ENCODE data around the gene FGFR2.

The FGFR2 gene

DNA sequence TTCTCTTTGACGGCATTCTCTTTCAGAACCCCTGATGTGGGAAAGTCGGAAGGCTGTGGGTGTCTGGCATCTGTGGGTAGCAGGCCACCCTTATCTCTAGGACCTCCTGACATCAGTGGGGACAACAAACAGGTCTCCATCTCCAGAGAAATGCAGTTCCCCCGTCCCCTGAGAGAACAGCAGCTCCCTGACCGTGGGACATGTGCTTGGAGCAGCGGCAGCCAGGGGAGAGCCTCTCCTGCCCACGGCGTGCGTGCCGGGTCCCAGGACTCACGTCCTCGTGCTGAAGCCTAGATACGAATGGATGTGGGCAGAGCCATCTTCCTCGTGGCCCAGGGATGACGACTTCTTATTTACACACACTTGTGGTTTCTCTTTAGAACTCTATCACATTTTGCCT is 133.0 kb downstream of the FGFR2 start:
- no peak for DNase-seq (ENCODE audit: low read depth)
- no peak overlapping the region for H3K4me3 ChIP-seq (ENCODE audit: low read depth, low read length)
- TF ChIP-seq, protein P1, sequence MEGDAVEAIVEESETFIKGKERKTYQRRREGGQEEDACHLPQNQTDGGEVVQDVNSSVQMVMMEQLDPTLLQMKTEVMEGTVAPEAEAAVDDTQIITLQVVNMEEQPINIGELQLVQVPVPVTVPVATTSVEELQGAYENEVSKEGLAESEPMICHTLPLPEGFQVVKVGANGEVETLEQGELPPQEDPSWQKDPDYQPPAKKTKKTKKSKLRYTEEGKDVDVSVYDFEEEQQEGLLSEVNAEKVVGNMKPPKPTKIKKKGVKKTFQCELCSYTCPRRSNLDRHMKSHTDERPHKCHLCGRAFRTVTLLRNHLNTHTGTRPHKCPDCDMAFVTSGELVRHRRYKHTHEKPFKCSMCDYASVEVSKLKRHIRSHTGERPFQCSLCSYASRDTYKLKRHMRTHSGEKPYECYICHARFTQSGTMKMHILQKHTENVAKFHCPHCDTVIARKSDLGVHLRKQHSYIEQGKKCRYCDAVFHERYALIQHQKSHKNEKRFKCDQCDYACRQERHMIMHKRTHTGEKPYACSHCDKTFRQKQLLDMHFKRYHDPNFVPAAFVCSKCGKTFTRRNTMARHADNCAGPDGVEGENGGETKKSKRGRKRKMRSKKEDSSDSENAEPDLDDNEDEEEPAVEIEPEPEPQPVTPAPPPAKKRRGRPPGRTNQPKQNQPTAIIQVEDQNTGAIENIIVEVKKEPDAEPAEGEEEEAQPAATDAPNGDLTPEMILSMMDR (IDR thresholded peaks at IDR 0.05; ENCODE audit: low read depth, low read length, missing control alignments) = no peak

DNA sequence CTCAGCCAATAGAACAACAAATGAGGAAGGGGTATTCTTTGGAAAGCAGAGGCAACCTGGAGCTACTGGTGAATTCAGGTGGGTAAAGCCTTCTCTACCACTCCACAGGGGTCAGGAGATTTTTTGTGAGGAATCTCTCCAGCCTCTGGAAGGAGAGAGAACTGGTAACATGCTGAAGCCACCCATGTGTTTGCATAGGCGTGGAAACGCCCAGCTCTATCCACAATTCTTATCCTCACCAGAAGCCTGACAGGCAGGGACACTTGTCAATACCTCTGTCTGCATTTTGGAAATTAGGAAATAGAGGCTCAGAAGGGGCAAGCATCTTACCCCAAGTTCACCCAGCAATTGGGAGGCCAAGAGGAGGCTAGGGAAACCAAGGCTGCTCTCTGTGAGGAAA is 133.7 kb downstream of the FGFR2 start:
- no peak for DNase-seq (ENCODE audit: low read depth)
- TF ChIP-seq, protein P1 (IDR thresholded peaks at IDR 0.05; ENCODE audit: low read depth, low read length, missing control alignments) = no peak
- H3K4me3 ChIP-seq (ENCODE audit: low read depth, low read length) = no peak overlapping the region

DNA sequence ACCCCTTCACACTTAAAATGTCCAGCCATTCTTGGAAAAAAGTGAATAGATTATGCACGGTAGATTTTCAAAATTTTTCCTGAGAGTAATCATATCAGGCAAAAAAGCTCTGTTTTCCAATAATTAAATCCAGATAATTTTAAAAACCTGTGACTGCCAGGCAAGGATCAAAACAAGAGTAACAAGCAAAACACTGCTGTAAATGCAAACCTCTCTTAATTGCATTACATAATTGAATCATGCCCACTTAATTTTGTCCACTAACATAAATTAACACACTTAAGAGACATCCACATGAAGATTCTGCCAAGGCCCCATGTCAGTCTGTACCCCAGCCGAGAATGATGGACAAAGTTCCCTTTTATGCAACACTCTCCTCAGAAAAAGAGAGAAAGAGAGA is 135.3 kb downstream of the FGFR2 start:
- TF ChIP-seq, protein P1 (IDR thresholded peaks at IDR 0.05; ENCODE audit: low read depth, low read length, missing control alignments) = no peak
- no peak for DNase-seq (ENCODE audit: low read depth)
- H3K4me3 ChIP-seq (ENCODE audit: low read depth, low read length) = no peak overlapping the region

DNA sequence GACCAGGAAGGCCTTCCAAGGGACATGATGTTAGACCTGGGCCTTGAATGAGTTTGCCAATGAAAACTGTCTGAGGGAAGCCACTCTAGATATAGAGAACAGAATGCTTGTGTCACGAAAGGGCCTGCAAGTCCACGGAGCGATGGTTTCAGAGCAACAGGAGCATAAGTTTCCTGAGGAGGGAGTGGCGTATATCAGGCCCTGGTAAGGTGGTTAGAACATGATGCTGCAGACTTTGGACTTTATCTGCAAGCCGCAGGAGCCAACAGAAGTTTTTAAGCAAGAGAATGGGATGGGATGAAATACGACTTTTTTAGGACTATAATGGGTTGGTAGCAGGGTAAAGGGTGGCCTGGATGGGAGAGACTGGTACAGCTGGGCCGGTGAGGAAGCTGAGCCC is 136.0 kb downstream of the FGFR2 start:
- TF ChIP-seq, protein P1 (IDR thresholded peaks at IDR 0.05; ENCODE audit: low read depth, low read length, missing control alignments) = no peak
- DNase-seq (ENCODE audit: low read depth) = no peak
- no peak overlapping the region for H3K4me3 ChIP-seq (ENCODE audit: low read depth, low read length)

DNA sequence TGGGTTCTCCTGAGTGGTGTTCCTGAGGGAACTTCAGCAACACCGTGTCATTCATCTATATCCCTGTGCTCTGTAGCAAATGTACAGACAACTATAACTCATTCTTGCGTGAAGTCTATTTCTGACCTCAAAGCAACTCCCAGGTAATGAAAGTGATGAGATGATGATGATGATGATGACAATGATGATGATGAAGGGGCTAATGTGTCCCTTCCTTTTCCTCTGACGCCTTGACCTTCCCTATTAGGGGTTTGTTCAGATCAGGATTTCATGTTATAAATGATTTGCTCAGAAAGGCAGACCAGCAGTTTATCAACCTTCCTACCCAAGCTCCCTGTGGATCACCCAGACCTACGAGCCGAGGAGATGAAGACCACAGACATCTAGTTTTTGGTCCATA is 136.9 kb downstream of the FGFR2 start:
- TF ChIP-seq, protein P1 (IDR thresholded peaks at IDR 0.05; ENCODE audit: low read depth, low read length, missing control alignments) = no peak
- DNase-seq (ENCODE audit: low read depth) = no peak
- no peak overlapping the region for H3K4me3 ChIP-seq (ENCODE audit: low read depth, low read length)

DNA sequence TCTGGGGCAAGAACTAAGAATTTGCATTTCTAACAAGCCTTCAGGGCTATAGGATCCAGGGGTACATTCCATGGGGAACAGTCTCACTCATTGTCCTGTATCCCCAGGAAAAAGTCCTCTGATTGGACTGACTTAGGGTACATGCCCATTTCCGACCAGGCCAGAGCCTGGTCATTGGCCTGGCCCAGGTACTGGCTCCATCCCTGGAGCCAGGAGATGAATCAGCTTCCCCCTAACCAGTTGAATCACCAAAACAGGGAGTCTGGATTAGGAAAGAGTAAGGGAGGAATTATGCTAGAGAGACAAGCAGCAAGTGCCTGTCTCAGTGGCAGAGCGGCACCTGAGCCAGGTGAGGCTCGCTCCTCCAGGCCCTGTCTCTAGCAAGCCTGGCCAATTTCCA is 137.5 kb downstream of the FGFR2 start:
- TF ChIP-seq, protein P1 (IDR thresholded peaks at IDR 0.05; ENCODE audit: low read depth, low read length, missing control alignments) = no peak
- DNase-seq (ENCODE audit: low read depth) = no peak

DNA sequence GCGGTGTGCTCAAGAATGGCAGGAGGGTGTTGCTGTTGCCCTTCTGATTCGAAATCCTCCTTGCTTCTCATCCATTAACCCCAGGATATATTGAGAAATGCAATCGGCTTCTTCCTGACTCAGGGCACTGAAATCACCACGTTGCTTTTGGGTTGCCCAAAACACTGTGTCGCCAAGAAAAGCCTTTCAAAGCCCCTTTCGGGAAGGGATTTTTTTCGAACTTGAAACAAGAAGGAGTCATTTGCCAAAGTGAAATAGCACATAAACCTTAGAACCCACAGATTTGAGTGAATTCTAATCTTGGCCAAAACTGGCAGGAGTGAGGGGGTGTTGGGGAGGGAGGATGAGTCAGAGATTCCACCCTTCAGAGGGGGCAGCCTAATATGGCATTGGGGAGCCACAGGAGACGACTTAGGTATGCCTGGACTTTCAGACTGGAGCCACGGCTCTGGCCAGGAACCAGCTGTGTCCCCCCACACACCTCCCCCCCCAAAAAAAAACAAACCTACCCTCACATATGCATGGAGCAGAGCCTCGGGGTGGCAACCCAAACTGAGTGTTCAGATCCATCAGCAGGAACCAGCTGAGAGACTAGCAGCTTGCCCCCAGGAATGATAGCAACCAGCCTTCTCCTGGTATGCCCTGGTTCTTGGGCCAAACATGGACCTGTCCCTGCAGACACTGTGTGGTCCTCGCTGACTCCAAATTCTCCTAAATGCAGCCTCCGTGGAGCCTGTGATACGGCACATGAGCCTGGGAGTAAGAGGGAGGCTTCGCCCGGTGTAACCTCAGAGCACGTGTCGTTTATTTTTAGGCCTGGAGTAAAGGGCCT is 138.4 kb downstream of the FGFR2 start:
- no peak for DNase-seq (ENCODE audit: low read depth)
- TF ChIP-seq, protein P1 (IDR thresholded peaks at IDR 0.05; ENCODE audit: low read depth, low read length, missing control alignments) = no peak
- H3K4me3 ChIP-seq (ENCODE audit: low read depth, low read length) = no peak overlapping the region

More for the DNA sequence above, 137.5 kb downstream of the FGFR2 start:
- no peak overlapping the region for H3K4me3 ChIP-seq (ENCODE audit: low read depth, low read length)

All from GM12864 (cell line).